Measurements from ENCODE around the gene TNFAIP3.

The TNFAIP3 gene

GRCh38 chr6:137853569-137854213 is 13.4 kb upstream of the TNFAIP3 start:
- no peaks in the 10 kb centered on the region for H3K9me3 ChIP-seq (ENCODE audit: low read length)
- peaks cover 36% of the 10 kb centered on the region for H3K4me1 ChIP-seq (ENCODE audit: insufficient read depth, low read length)
- H3K36me3 ChIP-seq (ENCODE audit: insufficient read depth, low read length), result no peaks in the 10 kb centered on the region
- no peak overlapping the region for H3K9ac ChIP-seq (ENCODE audit: low read length)
- H3K4me3 ChIP-seq (ENCODE audit: low read depth in 1 of 2, low read length in 2 of 2), result no peak overlapping the region
- H3K27me3 ChIP-seq (ENCODE audit: control insufficient read depth in 1 of 2, insufficient read depth in 2 of 2, low read length in 2 of 2), result no peaks in the 10 kb centered on the region
- H3K27ac ChIP-seq (ENCODE audit: low read depth, low read length), result no peak overlapping the region

GRCh38 chr6:137856138-137856898 is 10.7 kb upstream of the TNFAIP3 start:
- no peak overlapping the region for H3K4me3 ChIP-seq (ENCODE audit: low read depth in 1 of 2, low read length in 2 of 2)
- no peak overlapping the region for H3K9ac ChIP-seq (ENCODE audit: low read length)
- no peaks in the 10 kb centered on the region for H3K27me3 ChIP-seq (ENCODE audit: control insufficient read depth in 1 of 2, insufficient read depth in 2 of 2, low read length in 2 of 2)
- no peaks in the 10 kb centered on the region for H3K36me3 ChIP-seq (ENCODE audit: insufficient read depth, low read length)
- H3K27ac ChIP-seq (ENCODE audit: low read depth, low read length), result no peak overlapping the region
- peaks cover 18% of the 10 kb centered on the region for H3K4me1 ChIP-seq (ENCODE audit: insufficient read depth, low read length)
- H3K9me3 ChIP-seq (ENCODE audit: low read length), result no peaks in the 10 kb centered on the region

GRCh38 chr6:137859025-137859424 is 8.0 kb upstream of the TNFAIP3 start:
- Histone ChIP-seq H3K4me3 (ENCODE audit: low read depth in 1 of 2, low read length in 2 of 2) (no peak overlapping the region), H3K9me3 (ENCODE audit: low read length) (no peaks in the 10 kb centered on the region), H3K4me1 (ENCODE audit: insufficient read depth, low read length) (peaks cover 32% of the 10 kb centered on the region), H3K9ac (ENCODE audit: low read length) (no peak overlapping the region), H3K27me3 (ENCODE audit: control insufficient read depth in 1 of 2, insufficient read depth in 2 of 2, low read length in 2 of 2) (no peaks in the 10 kb centered on the region), H3K36me3 (ENCODE audit: insufficient read depth, low read length) (no peaks in the 10 kb centered on the region), H3K27ac (ENCODE audit: low read depth, low read length) (no peak overlapping the region)

GRCh38 chr6:137860394-137861005 is 6.6 kb upstream of the TNFAIP3 start:
- H3K27me3 ChIP-seq (ENCODE audit: control insufficient read depth in 1 of 2, insufficient read depth in 2 of 2, low read length in 2 of 2), result no peaks in the 10 kb centered on the region
- H3K36me3 ChIP-seq (ENCODE audit: insufficient read depth, low read length), result no peaks in the 10 kb centered on the region
- H3K9me3 ChIP-seq (ENCODE audit: low read length), result no peaks in the 10 kb centered on the region
- no peak overlapping the region for H3K4me3 ChIP-seq (ENCODE audit: low read depth in 1 of 2, low read length in 2 of 2)
- peaks cover 38% of the 10 kb centered on the region for H3K4me1 ChIP-seq (ENCODE audit: insufficient read depth, low read length)
- H3K9ac ChIP-seq (ENCODE audit: low read length), result no peak overlapping the region
- H3K27ac ChIP-seq (ENCODE audit: low read depth, low read length), result no peak overlapping the region

GRCh38 chr6:137861550-137862337 is 5.3 kb upstream of the TNFAIP3 start:
- H3K27ac ChIP-seq (ENCODE audit: low read depth, low read length), result peak overlapping the region; percentile 87
- peaks cover 49% of the 10 kb centered on the region for H3K4me1 ChIP-seq (ENCODE audit: insufficient read depth, low read length)
- no peak overlapping the region for H3K9ac ChIP-seq (ENCODE audit: low read length)

GRCh38 chr6:137862419-137863090 is 4.5 kb upstream of the TNFAIP3 start:
- no peak overlapping the region for H3K4me3 ChIP-seq (ENCODE audit: low read depth in 1 of 2, low read length in 2 of 2)
- no peaks in the 10 kb centered on the region for H3K27me3 ChIP-seq (ENCODE audit: control insufficient read depth in 1 of 2, insufficient read depth in 2 of 2, low read length in 2 of 2)
- peak overlapping the region; percentile 87 for H3K27ac ChIP-seq (ENCODE audit: low read depth, low read length)
- H3K4me1 ChIP-seq (ENCODE audit: insufficient read depth, low read length), result peaks cover 49% of the 10 kb centered on the region
- no peaks in the 10 kb centered on the region for H3K9me3 ChIP-seq (ENCODE audit: low read length)
- H3K36me3 ChIP-seq (ENCODE audit: insufficient read depth, low read length), result no peaks in the 10 kb centered on the region
- H3K9ac ChIP-seq (ENCODE audit: low read length), result no peak overlapping the region

More at GRCh38 chr6:137861550-137862337, 5.3 kb upstream of the TNFAIP3 start:
- peak overlapping the region in 1 of 2 donors; percentile 16 for H3K4me3 ChIP-seq (ENCODE audit: low read depth in 1 of 2, low read length in 2 of 2)
- H3K9me3 ChIP-seq (ENCODE audit: low read length), result no peaks in the 10 kb centered on the region
- H3K27me3 ChIP-seq (ENCODE audit: control insufficient read depth in 1 of 2, insufficient read depth in 2 of 2, low read length in 2 of 2), result no peaks in the 10 kb centered on the region
- no peaks in the 10 kb centered on the region for H3K36me3 ChIP-seq (ENCODE audit: insufficient read depth, low read length)

GRCh38 chr6:137863091-137863797 is 3.8 kb upstream of the TNFAIP3 start:
- H3K4me3 ChIP-seq (ENCODE audit: low read depth in 1 of 2, low read length in 2 of 2), result no peak overlapping the region
- H3K27ac ChIP-seq (ENCODE audit: low read depth, low read length), result peak overlapping the region; percentile 87
- no peak overlapping the region for H3K9ac ChIP-seq (ENCODE audit: low read length)
- no peaks in the 10 kb centered on the region for H3K36me3 ChIP-seq (ENCODE audit: insufficient read depth, low read length)
- no peaks in the 10 kb centered on the region for H3K9me3 ChIP-seq (ENCODE audit: low read length)
- H3K4me1 ChIP-seq (ENCODE audit: insufficient read depth, low read length), result peaks cover 49% of the 10 kb centered on the region
- no peaks in the 10 kb centered on the region for H3K27me3 ChIP-seq (ENCODE audit: control insufficient read depth in 1 of 2, insufficient read depth in 2 of 2, low read length in 2 of 2)

- no peak overlapping the region for H3K4me3 ChIP-seq (ENCODE audit: low read depth in 1 of 2, low read length in 2 of 2)
- peaks cover 60% of the 10 kb centered on the region for H3K4me1 ChIP-seq (ENCODE audit: insufficient read depth, low read length)
- peak overlapping the region; percentile 92 for H3K27ac ChIP-seq (ENCODE audit: low read depth, low read length)
- H3K27me3 ChIP-seq (ENCODE audit: control insufficient read depth in 1 of 2, insufficient read depth in 2 of 2, low read length in 2 of 2), result no peaks in the 10 kb centered on the region
- no peaks in the 10 kb centered on the region for H3K36me3 ChIP-seq (ENCODE audit: insufficient read depth, low read length)
- H3K9me3 ChIP-seq (ENCODE audit: low read length), result no peaks in the 10 kb centered on the region
- H3K9ac ChIP-seq (ENCODE audit: low read length), result no peak overlapping the region
Measured at GRCh38 chr6:137864812-137865508, 2.1 kb upstream of the TNFAIP3 start.

GRCh38 chr6:137866200-137866913 is 702 bp upstream of the TNFAIP3 start:
- Histone ChIP-seq H3K27ac (ENCODE audit: low read depth, low read length) (peak overlapping the region; percentile 92), H3K4me3 (ENCODE audit: low read depth in 1 of 2, low read length in 2 of 2) (peak overlapping the region; percentile 49 to 62), H3K36me3 (ENCODE audit: insufficient read depth, low read length) (no peaks in the 10 kb centered on the region), H3K9ac (ENCODE audit: low read length) (peak overlapping the region; percentile 45), H3K27me3 (ENCODE audit: control insufficient read depth in 1 of 2, insufficient read depth in 2 of 2, low read length in 2 of 2) (no peaks in the 10 kb centered on the region), H3K9me3 (ENCODE audit: low read length) (no peaks in the 10 kb centered on the region), H3K4me1 (ENCODE audit: insufficient read depth, low read length) (peaks cover 63% of the 10 kb centered on the region)
